Ureter (tissue), 1 donor: Measurements from ENCODE around the gene NR0B1. TPM values are rescaled to one million over a fixed set of nuclear protein-coding genes. Genes with fewer than 3 reads are reported as not detected.

Source experiments
- DNase-seq: peaks from one replicate; pipeline ENCODE4 v3.0.0-alpha.2; 2020; ENCODE audit warnings: low spot score
- total RNA-seq: library from RNA; stranded (reverse); gene quantifications from one replicate; pipeline ENCODE4 v1.2.4, GENCODE V29; 2023
- donor health status: DM: yes; HTN: yes; CAD: no.

The NR0B1 gene, protein sequence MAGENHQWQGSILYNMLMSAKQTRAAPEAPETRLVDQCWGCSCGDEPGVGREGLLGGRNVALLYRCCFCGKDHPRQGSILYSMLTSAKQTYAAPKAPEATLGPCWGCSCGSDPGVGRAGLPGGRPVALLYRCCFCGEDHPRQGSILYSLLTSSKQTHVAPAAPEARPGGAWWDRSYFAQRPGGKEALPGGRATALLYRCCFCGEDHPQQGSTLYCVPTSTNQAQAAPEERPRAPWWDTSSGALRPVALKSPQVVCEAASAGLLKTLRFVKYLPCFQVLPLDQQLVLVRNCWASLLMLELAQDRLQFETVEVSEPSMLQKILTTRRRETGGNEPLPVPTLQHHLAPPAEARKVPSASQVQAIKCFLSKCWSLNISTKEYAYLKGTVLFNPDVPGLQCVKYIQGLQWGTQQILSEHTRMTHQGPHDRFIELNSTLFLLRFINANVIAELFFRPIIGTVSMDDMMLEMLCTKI
- total RNA-seq: not detected

- DNase-seq: no peak
These were observed at the start of gene NR0B1 for GRCh38 chrX:30309139-30309571. Gene NR0B1 (minus strand): TSS chrX:30309390. CDS start chrX:30309363, 27 bp downstream.

DNA sequence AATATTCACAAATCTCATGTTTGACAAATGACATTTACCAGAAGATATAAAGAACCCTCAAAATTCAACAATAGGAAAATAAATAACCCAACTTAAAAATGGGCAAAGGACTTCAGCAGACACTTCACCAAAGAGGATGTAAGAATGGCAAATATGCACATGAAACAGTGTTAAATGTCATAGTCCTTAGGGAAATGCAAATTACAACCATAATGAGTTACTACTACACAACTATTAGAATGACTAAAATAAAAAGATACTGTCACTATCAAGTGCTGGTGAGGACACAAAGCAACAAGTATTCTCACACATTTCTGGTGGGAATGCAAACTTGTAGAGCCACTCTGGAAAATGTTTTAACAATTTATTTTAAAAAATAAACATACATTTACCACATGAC is 40.8 kb upstream of the NR0B1 start:
- no peak for DNase-seq

DNA sequence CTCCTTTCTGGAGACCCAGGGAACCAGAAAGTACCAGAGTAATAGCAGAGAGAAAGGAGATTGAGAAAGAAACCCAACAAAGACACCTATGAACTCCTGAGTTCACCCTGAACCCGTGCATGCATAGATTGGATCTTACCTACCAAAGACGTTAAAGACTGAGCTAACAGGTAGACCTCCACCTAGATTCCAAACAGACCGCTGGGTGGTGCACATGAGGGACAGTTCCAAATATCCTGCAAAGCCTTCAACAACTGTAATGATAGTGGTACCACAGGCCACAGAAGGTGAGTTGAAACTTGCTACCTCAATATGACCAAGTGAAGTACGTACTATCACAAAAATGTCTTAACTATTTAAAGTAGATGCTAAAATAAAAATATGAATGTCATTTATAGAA is 34.0 kb upstream of the NR0B1 start:
- no peak for DNase-seq

GRCh38 chrX:30340753-30341152 is 31.6 kb upstream of the NR0B1 start:
- DNase-seq: no peak

- DNase-seq: no peak
These were observed 18.6 kb upstream of the NR0B1 start for GRCh38 chrX:30327762-30328161.

GRCh38 chrX:30317308-30317707 is 8.1 kb upstream of the NR0B1 start:
- DNase-seq: no peak

DNA sequence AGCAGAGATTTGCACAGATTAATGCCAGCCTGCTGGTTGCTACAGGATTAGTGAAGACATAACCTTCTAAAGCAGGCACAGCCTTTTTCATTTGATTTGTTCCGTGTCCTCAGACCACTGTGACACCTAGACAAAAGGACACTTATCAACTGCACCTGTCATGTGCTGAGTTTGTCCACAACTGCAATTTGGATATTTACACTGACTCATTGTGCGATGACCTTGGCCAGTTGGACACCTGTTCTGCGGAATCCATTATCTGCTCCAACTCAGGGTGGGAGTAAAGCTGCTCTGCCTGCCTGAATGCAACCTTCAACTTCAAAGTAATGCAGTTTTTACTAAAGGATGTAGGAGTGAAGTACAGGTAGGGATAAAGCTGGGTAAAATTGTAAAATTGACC is 4.1 kb upstream of the NR0B1 start:
- no peak for DNase-seq

GRCh38 chrX:30312858-30313257 is 3.7 kb upstream of the NR0B1 start:
- no peak for DNase-seq

- DNase-seq: no peak
These were observed 1.4 kb upstream of the NR0B1 start for GRCh38 chrX:30310429-30311206.

GRCh38 chrX:30308263-30309138 is 689 bp downstream of the NR0B1 start:
- no peak for DNase-seq

DNA sequence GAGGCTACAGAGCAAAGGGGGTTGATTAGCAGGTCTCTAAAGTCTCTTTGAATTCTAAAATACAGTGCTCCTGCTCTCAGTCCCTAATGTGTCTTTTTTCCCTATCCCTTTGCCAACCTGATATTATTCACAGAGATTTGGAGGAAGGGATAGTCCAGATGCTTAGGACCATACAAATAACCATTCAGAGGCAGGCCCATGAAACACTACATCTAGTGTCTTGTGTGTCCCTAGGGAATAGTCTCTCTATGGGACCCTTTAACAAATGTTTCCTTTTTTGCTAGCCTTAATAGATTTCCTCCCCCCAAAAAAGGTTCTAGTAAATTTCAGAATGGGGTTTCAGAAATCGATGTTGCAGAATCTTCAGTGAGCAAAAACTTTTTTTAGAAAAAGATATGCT is 1.7 kb downstream of the NR0B1 start:
- no peak for DNase-seq

- DNase-seq: no peak
These were observed 4.3 kb downstream of the NR0B1 start for GRCh38 chrX:30304866-30305265.

DNA sequence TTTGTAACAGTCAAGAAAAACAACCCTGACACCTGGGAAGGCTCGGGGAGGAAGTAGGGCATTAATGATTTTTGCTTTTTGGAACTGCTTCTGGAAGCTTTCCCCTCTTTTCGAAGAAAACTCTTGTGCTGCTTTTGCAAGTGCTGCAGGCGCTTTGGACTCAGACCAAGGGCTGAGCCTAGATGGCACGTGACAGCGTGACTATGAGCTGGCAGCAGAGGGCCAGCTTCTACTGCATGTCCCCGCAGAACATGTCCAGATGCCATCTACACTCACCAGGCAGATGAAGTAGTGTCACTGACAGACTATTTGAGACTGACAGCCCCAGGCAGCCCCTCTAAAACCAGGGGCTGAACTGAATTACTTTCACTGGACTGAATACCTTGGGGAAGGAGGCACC is 6.2 kb downstream of the NR0B1 start:
- DNase-seq: no peak

- no peak for DNase-seq
These were observed 7.2 kb downstream of the NR0B1 start for GRCh38 chrX:30301963-30302362.

- DNase-seq: no peak
These were observed 8.0 kb downstream of the NR0B1 start for GRCh38 chrX:30301208-30301607.

DNA sequence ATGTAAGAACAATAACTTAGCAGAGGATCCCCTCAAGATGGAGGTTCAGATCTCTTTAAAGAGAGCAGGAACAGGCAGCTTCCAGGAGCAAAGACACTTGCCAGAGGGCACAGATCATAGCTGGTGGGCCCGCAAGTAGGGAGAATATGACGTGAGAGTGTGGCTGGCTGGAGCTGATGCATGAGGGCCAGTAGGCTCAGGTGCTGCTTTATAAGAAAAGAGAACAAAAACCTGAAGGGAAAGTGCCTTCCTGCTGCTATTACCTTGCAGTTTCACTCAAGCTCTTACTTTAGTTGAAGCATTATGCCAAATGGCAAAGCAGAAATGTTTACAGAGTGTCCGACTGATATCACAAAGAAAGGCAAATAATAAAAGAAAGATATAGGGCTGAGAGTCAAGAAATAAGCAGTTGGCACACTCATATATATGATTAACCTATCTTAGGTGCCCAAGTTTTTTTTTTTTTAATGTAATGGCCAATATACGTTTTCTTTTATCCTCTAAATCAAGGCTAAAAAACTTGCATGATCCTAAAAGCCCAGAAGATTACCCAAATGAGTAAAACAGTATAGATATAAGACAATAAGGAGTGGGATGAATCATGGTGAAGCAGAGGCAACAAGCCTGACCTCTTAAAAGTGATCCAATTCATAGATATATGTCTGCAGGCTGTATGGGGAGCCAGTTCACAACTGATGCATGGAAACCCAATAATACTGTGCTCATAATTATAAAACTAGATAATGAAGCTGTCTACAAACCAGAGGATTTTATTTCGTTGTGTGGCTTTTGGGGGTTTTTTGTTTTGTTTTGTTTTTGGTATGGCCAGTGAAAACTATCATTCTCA is 12.6 kb downstream of the NR0B1 start:
- no peak for DNase-seq

DNA sequence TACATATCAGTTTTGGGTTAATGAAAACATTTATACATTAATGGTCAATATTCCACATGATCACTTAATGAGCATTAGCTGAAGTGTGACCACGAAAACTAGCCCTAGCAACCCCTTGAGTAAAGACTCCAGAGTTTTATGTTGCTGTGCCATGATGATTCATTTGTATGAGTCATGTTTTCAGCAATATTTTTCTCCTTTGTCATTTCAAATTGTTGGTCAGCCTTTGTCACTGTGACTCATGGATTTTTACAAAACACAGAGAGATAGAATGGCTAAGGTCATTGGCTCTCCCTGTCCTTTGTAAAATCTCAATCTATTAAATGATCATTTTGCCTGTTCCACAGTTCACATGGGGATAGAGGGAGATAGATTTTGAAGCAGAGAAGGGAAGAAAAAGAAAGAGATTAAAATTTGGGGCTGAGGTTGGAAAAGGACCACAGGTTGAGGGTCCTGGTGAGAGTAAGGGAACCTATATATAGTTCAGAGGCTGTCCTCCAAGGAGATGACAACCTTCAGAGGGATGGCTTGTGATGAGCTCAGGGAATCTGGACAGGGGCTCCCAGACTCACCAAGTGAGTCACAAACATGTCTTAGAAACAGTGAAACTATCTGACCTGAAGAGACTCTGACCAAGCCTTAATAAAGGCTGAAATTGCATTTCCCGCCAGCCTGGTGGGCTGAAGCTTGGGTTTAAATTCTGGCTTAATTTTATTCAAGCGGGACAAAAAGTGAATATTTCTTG is 25.6 kb downstream of the NR0B1 start:
- no peak for DNase-seq

DNA sequence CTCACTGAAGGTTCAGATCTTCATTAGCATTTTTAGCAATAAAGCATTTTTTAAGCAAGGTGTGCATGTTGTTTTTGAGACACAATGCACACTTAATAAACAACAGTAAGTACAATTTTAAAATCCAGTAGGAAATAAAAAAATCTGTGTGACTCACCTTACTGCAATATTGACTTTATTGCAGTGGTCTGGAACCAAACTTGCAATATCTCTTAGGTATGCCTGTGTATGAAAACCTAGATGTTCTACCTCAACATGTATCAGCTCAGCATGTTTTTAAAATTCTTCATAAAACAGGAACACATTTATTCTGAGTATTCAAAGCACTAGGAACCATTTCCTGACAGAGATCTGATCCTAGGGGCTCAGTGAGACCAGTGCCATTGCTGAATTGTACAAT is 26.7 kb downstream of the NR0B1 start:
- no peak for DNase-seq

DNA sequence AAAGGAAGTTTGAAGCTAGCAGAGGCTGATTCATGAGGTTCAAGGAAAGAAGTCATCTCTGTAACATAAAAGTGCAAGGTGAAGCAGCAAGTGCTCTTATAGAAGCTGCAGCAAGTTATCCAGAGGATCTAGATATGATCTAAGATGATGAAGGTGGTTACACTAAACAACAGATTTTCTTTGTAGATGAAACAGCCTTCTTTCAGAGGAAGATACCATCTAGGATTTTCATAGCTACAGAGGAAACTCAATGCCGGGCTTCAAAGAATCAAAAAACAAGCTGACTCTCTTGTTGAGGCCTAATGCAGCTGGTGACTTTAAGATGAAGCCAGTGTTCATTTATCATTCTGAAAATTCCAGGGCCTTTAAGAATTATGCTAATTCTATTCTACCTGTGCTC is 28.8 kb downstream of the NR0B1 start:
- DNase-seq: no peak

GRCh38 chrX:30278365-30278764 is 30.8 kb downstream of the NR0B1 start:
- no peak for DNase-seq
